ENCODE measurements around the gene KLHL13. TPM values are rescaled to one million over a fixed set of nuclear protein-coding genes. Genes with fewer than 3 reads are reported as not detected.

The KLHL13 gene
- total RNA-seq, 1 donor, result 13.8 TPM

DNA sequence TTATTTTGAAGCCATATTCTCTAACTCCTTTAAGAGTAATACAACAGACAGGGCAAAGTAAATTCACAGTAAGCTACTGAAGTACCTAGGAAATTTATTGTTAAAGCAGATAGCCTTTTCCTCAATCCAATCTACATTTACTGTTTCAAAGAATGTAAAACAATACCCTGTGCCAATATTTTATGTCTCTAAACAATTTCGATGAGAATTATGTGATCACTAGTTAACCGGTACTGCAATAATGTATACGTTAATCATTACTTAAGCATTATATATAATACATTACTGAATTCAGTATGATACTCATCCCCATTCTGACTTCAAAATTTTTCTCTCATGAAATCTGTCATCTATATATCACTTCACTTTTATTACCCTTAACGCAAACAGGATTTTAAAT, 28.5 kb downstream of the KLHL13 start:
- Histone ChIP-seq H3K9me3 (ENCODE audit: low read depth, low read length) (no peaks in the 10 kb centered on the region), H3K27ac (ENCODE audit: low read depth, low read length) (no peak overlapping the region), H2AFZ (ENCODE audit: low read length) (no peak overlapping the region), H3K79me2 (ENCODE audit: insufficient read depth, low read length) (no peaks in the 10 kb centered on the region), H3K4me3 (ENCODE audit: insufficient read depth, low read length) (no peak overlapping the region), H3K36me3 (ENCODE audit: insufficient read depth, low read length) (no peaks in the 10 kb centered on the region), H4K20me1 (ENCODE audit: insufficient read depth, low read length) (no peaks in the 10 kb centered on the region), H3K4me1 (ENCODE audit: insufficient read depth, low read length) (no peaks in the 10 kb centered on the region), H3K27me3 (ENCODE audit: insufficient read depth, low read length) (no peaks in the 10 kb centered on the region), H3K4me2 (ENCODE audit: insufficient read depth, low read length) (no peak overlapping the region)
- TF ChIP-seq CTCF (IDR thresholded peaks at IDR 0.05; ENCODE audit: extremely low read depth, low read depth, low read length), result no peak
- no peak for DNase-seq (ENCODE audit: insufficient read length, low spot score, missing footprints)

DNA sequence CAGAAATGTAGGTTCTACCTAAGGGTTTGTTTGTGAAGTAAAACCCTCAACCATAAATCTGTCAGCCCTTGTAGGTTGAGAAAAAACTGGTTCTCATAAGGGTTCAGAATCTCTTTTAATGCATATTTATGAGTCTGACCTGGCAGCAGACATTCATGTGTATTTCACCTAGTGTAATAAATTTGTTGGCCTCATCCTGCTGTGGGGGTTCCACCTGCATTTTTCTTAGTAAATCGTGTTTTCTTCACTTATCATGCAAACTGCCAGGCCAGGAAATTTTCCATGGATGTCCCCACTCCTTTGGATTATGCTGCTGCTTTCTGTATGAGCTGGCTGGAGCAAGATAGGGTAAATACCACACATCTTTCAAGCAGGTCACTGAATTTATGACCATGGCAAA, 42.4 kb downstream of the KLHL13 start:
- no peak overlapping the region for H3K4me2 ChIP-seq (ENCODE audit: insufficient read depth, low read length)
- no peaks in the 10 kb centered on the region for H3K27me3 ChIP-seq (ENCODE audit: insufficient read depth, low read length)
- H3K4me1 ChIP-seq (ENCODE audit: insufficient read depth, low read length), result no peaks in the 10 kb centered on the region
- no peak overlapping the region for H3K4me3 ChIP-seq (ENCODE audit: insufficient read depth, low read length)
- no peaks in the 10 kb centered on the region for H3K36me3 ChIP-seq (ENCODE audit: insufficient read depth, low read length)
- H3K27ac ChIP-seq (ENCODE audit: low read depth, low read length), result no peak overlapping the region
- no peak overlapping the region for H2AFZ ChIP-seq (ENCODE audit: low read length)
- no peak for TF ChIP-seq CTCF (IDR thresholded peaks at IDR 0.05; ENCODE audit: extremely low read depth, low read depth, low read length)
- no peaks in the 10 kb centered on the region for H3K79me2 ChIP-seq (ENCODE audit: insufficient read depth, low read length)
- DNase-seq (ENCODE audit: insufficient read length, low spot score, missing footprints), result no peak
- no peaks in the 10 kb centered on the region for H3K9me3 ChIP-seq (ENCODE audit: low read depth, low read length)
- H4K20me1 ChIP-seq (ENCODE audit: insufficient read depth, low read length), result no peaks in the 10 kb centered on the region

DNA sequence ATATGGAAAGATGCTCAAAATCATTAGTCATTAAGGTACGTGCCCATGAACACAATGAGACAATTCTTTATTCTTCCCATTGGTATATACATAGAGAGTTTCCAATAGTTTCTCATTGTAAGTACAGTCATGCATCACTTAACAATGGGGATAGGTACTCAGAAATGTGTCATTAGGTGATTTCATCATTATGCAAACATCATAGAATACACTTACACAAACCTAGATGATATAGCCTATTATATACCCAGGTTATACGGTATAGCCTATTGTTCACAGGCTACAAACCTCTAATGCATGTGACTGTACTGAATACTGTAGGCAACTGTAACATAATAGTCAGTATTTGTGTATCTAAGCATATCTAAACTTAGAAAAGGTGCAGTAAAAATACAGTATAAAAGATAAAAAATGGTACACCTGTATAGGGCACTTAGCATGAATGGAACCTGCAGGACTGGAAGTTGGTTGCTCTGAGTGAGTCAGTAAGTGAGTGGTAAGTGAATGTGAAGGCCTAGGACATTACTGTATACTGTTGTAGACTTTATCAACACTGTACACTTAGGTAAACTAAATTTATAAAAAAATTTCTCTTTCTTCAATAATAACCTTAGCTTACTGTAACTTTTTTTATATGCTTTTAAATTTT, 49.6 kb downstream of the KLHL13 start:
- no peaks in the 10 kb centered on the region for H3K9me3 ChIP-seq (ENCODE audit: low read depth, low read length)
- TF ChIP-seq CTCF (IDR thresholded peaks at IDR 0.05; ENCODE audit: extremely low read depth, low read depth, low read length), result no peak
- H3K79me2 ChIP-seq (ENCODE audit: insufficient read depth, low read length), result no peaks in the 10 kb centered on the region
- H3K27me3 ChIP-seq (ENCODE audit: insufficient read depth, low read length), result no peaks in the 10 kb centered on the region
- H3K4me2 ChIP-seq (ENCODE audit: insufficient read depth, low read length), result no peak overlapping the region
- no peak for DNase-seq (ENCODE audit: insufficient read length, low spot score, missing footprints)
- H3K4me1 ChIP-seq (ENCODE audit: insufficient read depth, low read length), result no peaks in the 10 kb centered on the region
- H3K36me3 ChIP-seq (ENCODE audit: insufficient read depth, low read length), result no peaks in the 10 kb centered on the region
- H3K4me3 ChIP-seq (ENCODE audit: insufficient read depth, low read length), result no peak overlapping the region
- no peak overlapping the region for H3K27ac ChIP-seq (ENCODE audit: low read depth, low read length)
- H4K20me1 ChIP-seq (ENCODE audit: insufficient read depth, low read length), result no peaks in the 10 kb centered on the region
- no peak overlapping the region for H2AFZ ChIP-seq (ENCODE audit: low read length)

DNA sequence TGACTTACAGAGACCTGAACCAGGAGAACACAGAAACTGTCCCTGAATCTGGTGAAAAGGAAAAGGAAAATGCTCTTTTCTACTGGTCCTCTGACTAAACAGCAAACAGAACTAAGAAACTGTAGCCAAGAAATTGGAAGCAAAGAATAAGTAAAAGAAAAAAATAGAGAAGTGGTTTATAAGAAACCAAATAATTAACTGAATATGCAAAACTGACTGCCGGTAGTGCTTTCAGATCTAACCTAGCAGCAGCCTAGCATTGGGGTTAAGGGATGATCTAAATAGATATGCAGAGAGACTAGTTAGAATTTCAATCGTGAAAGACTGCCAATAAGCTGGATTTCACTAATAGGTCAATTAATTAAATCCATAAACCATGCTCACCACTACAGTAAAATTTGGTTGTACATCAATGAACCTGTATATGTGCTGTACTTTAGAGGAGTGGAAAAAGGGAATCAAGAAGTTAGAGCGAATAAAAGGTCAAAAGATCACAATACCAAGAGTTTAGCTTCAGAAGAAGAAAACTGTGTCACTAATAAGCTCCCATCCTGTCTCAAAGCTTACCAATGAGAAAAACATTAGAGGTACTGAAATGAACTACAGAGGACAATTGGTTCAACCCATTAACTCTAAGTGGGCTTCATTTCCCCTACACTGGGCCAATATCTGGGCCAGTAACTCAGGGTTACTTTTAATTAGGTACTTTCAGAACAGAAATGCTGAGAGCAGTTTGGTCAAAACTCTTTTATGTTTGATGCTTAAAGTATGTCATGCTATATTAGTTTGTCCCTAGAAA, 53.6 kb downstream of the KLHL13 start:
- no peak overlapping the region for H3K4me3 ChIP-seq (ENCODE audit: insufficient read depth, low read length)
- H3K9me3 ChIP-seq (ENCODE audit: low read depth, low read length), result no peaks in the 10 kb centered on the region
- DNase-seq (ENCODE audit: insufficient read length, low spot score, missing footprints), result no peak
- no peak for TF ChIP-seq CTCF (IDR thresholded peaks at IDR 0.05; ENCODE audit: extremely low read depth, low read depth, low read length)
- no peak overlapping the region for H2AFZ ChIP-seq (ENCODE audit: low read length)
- no peaks in the 10 kb centered on the region for H4K20me1 ChIP-seq (ENCODE audit: insufficient read depth, low read length)
- no peak overlapping the region for H3K27ac ChIP-seq (ENCODE audit: low read depth, low read length)
- no peaks in the 10 kb centered on the region for H3K4me1 ChIP-seq (ENCODE audit: insufficient read depth, low read length)
- no peaks in the 10 kb centered on the region for H3K79me2 ChIP-seq (ENCODE audit: insufficient read depth, low read length)
- H3K36me3 ChIP-seq (ENCODE audit: insufficient read depth, low read length), result no peaks in the 10 kb centered on the region
- H3K27me3 ChIP-seq (ENCODE audit: insufficient read depth, low read length), result no peaks in the 10 kb centered on the region
- no peak overlapping the region for H3K4me2 ChIP-seq (ENCODE audit: insufficient read depth, low read length)

All from osteoblast (primary cell).